ACC112 (cell line): ENCODE measurements around the gene CHSY1.

Experiments used
- H2AFZ ChIP-seq: fragments of 200-600 bp; sonication (generic); one replicate; pipeline ENCODE4 v1.6.0; 2017; ENCODE audit warnings: antibody characterized with exemption, low read length; ENCODE audit not compliant: unreplicated experiment
- H3K27ac ChIP-seq: fragments of 200-600 bp; sonication (generic); 2 replicates; pipeline ENCODE4 v1.5.1; 2014; ENCODE audit warnings: low read depth, mild to moderate bottlenecking, antibody characterized with exemption, low read length, moderate library complexity
- H3K27me3 ChIP-seq: fragments of 200-600 bp; sonication (generic); 2 replicates; pipeline ENCODE4 v1.6.1; 2014; ENCODE audit warnings: mild to moderate bottlenecking, antibody characterized with exemption, low read length, moderate library complexity, mixed read lengths; ENCODE audit not compliant: insufficient read depth
- H3K36me3 ChIP-seq: fragments of 200-600 bp; sonication (generic); 2 replicates; pipeline ENCODE4 v1.6.1; 2016; ENCODE audit warnings: mild to moderate bottlenecking, antibody characterized with exemption, low read length, moderate library complexity, mixed read lengths; ENCODE audit not compliant: insufficient read depth
- H3K4me1 ChIP-seq: fragments of 200-600 bp; sonication (generic); one replicate; pipeline ENCODE4 v1.6.1; 2016; ENCODE audit warnings: low read length, mixed read lengths; ENCODE audit not compliant: insufficient read depth, unreplicated experiment, control insufficient read depth
- H3K4me3 ChIP-seq: fragments of 200-600 bp; sonication (generic); 2 replicates; pipeline ENCODE4 v1.5.1; 2014; ENCODE audit warnings: mild to moderate bottlenecking, low read depth, low read length
- H3K79me2 ChIP-seq: fragments of 200-600 bp; sonication (generic); one replicate; pipeline ENCODE4 v1.6.0; 2016; ENCODE audit warnings: low read length; ENCODE audit not compliant: control insufficient read depth, unreplicated experiment, insufficient read depth

CHSY1 gene

GRCh38 chr15:101138913-101139880 is 112.7 kb downstream of the CHSY1 start:
- no peak overlapping the region for H3K4me3 ChIP-seq
- H3K27me3 ChIP-seq: no peaks in the 10 kb centered on the region
- no peaks in the 10 kb centered on the region for H3K36me3 ChIP-seq
- H2AFZ ChIP-seq: no peak overlapping the region
- H3K79me2 ChIP-seq: no peaks in the 10 kb centered on the region
- H3K4me1 ChIP-seq: peaks cover 2% of the 10 kb centered on the region
- no peak overlapping the region for H3K27ac ChIP-seq

- no peak overlapping the region for H3K4me3 ChIP-seq
- no peaks in the 10 kb centered on the region for H3K36me3 ChIP-seq
- H2AFZ ChIP-seq: no peak overlapping the region
- H3K27me3 ChIP-seq: no peaks in the 10 kb centered on the region
- no peaks in the 10 kb centered on the region for H3K79me2 ChIP-seq
- peaks cover 2% of the 10 kb centered on the region for H3K4me1 ChIP-seq
- no peak overlapping the region for H3K27ac ChIP-seq
Observed at GRCh38 chr15:101138086-101138660, 113.7 kb downstream of the CHSY1 start.

GRCh38 chr15:101137312-101137940 is 114.4 kb downstream of the CHSY1 start:
- H3K27me3 ChIP-seq: no peaks in the 10 kb centered on the region
- H3K27ac ChIP-seq: no peak overlapping the region
- no peak overlapping the region for H3K4me3 ChIP-seq
- no peaks in the 10 kb centered on the region for H3K36me3 ChIP-seq
- H2AFZ ChIP-seq: no peak overlapping the region
- H3K79me2 ChIP-seq: no peaks in the 10 kb centered on the region
- peaks cover 2% of the 10 kb centered on the region for H3K4me1 ChIP-seq

DNA sequence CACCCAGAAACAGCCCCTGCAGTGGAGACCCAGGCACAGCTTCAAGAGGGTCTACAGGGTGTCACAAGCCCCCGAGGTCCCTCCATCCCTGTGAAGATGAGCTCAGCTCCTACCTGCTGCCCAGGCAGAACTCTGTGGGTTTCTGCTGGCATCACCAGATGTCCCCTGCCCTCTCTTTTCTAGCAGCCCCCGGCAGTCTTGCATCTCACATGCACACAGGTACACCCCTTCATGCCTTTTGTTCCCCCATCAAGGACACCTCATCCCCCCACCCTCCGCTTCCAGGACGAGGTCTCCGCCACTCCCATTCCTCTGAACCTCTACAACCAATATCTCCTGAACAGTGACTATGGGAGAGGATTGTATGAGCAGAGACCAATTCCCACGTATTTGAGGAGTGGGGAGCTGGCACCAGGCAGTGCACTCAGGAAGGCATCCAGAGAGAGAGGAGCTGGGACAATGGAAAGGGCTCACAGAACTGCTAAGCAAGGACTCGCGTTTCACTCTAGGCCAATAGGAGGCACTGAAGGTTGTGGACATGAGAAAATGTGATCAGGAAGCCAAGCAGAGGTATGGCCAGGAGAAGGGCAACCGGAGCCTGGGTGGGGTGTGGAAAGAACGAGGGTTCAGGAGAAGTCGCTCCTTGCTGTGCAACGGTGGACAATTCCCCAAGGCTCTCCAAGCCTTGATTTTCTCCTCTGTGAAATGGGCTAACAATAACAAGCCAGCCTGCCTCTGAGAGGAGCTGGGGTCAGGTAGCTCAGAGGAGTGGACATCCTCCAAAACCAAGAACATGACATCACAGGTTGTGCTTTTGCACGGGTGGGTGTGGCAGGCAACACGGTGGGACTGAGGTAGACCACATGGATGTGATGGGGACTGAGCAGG is 115.2 kb downstream of the CHSY1 start:
- Histone ChIP-seq H3K27ac (no peak overlapping the region), H3K79me2 (no peaks in the 10 kb centered on the region), H3K4me1 (peaks cover 2% of the 10 kb centered on the region), H3K36me3 (no peaks in the 10 kb centered on the region), H3K4me3 (no peak overlapping the region), H3K27me3 (no peaks in the 10 kb centered on the region), H2AFZ (no peak overlapping the region)

- no peaks in the 10 kb centered on the region for H3K36me3 ChIP-seq
Observed at GRCh38 chr15:101135532-101136166, 116.2 kb downstream of the CHSY1 start.

DNA sequence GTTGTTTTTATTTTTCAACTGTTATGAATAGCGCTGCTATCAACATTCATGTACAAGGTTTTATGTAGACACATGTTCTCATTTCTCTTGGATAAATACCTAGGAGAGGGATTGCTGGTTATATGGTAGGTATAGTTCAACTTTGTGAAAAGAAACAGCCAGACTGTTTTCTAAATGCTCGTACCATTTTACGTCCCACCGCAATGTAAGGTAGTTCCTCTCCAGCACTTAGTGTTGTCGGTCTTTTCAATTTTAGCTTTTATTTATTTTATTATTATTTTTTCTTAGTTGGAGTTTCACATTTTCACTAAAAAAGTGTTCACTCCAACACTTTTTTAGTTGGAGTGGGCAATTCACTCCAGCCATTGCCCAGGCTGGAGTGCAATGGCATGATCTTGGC is 117.1 kb downstream of the CHSY1 start:
- H3K27ac ChIP-seq: no peak overlapping the region
- H3K79me2 ChIP-seq: no peaks in the 10 kb centered on the region
- no peaks in the 10 kb centered on the region for H3K36me3 ChIP-seq
- no peak overlapping the region for H2AFZ ChIP-seq
- no peaks in the 10 kb centered on the region for H3K27me3 ChIP-seq
- peaks cover 2% of the 10 kb centered on the region for H3K4me1 ChIP-seq
- no peak overlapping the region for H3K4me3 ChIP-seq

More at GRCh38 chr15:101135532-101136166, 116.2 kb downstream of the CHSY1 start:
- H3K4me1 ChIP-seq: peaks cover 2% of the 10 kb centered on the region
- H3K79me2 ChIP-seq: no peaks in the 10 kb centered on the region
- no peak overlapping the region for H2AFZ ChIP-seq
- H3K27ac ChIP-seq: no peak overlapping the region
- H3K27me3 ChIP-seq: no peaks in the 10 kb centered on the region
- no peak overlapping the region for H3K4me3 ChIP-seq

DNA sequence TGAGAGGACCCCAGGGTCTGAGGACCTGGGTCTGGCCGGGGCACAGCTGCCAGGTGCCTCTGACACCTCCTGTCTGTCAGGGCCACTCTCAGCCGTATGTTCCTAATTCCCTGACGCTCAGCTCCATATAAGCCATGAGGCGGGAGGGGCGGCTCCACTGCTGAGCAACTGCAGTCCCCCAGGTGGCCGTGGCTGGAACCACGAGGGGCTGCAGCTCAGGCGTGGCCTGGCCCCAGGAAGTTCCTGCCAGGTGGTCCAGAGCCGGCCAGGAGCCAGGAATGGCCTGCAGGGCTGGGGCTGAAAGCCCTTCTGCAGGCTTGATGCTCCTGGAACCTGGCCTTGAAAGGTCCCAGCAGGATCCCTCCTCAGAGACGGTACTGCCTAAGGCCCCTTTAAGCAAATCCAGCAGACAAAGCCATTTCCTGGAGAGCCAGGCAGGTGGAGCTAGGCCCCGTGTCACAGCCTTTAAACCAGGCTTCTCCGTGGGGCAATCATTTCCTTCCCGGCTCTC is 118.0 kb downstream of the CHSY1 start:
- H3K27ac ChIP-seq: no peak overlapping the region
- peaks cover 3% of the 10 kb centered on the region for H3K4me1 ChIP-seq
- H3K79me2 ChIP-seq: no peaks in the 10 kb centered on the region
- H3K36me3 ChIP-seq: no peaks in the 10 kb centered on the region
- no peak overlapping the region for H2AFZ ChIP-seq
- H3K4me3 ChIP-seq: no peak overlapping the region
- no peaks in the 10 kb centered on the region for H3K27me3 ChIP-seq

GRCh38 chr15:101133181-101133460 is 118.7 kb downstream of the CHSY1 start:
- peaks cover 9% of the 10 kb centered on the region for H3K4me1 ChIP-seq
- no peaks in the 10 kb centered on the region for H3K27me3 ChIP-seq
- H3K79me2 ChIP-seq: no peaks in the 10 kb centered on the region
- no peaks in the 10 kb centered on the region for H3K36me3 ChIP-seq
- no peak overlapping the region for H3K27ac ChIP-seq
- no peak overlapping the region for H3K4me3 ChIP-seq
- H2AFZ ChIP-seq: no peak overlapping the region

DNA sequence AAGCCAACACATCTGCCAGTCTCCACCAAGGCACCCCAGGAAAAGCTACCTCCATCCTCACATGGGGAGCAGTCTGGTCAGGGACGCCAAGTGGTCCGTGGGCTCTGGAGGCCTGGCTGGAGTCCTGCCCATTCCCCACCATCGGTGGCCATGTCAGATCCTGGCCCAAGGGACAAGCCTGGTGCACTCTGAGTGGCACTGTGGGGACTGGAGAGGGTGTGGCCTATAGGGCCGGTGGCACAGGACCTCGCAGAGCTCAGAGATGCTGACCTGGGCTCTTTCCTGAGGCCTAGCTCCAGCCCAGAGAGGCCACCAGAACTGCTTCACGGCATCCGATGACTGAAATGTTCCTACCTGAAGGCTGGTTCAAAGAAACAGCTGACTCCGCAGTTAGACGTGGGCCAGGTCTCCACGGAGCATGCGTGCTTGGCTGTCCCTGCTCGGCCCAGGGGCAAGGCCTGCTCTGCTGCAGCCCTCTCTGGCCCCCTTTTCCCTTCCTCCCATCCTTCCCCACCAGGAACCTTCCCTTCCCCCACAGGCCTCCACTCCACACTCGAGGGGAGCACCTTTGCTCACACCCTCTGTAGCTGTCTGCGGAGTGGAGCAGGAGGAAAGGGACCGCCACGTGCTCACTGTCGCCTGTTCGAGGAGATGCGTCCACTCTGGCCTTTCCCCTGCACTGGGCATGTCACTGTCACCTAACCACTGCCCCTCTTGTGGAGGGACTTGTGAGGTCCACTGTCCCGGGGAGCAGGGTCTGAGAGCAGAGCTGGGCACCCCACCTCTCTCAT is 119.3 kb downstream of the CHSY1 start:
- H3K4me3 ChIP-seq: no peak overlapping the region
- H3K36me3 ChIP-seq: no peaks in the 10 kb centered on the region
- no peaks in the 10 kb centered on the region for H3K27me3 ChIP-seq
- peaks cover 14% of the 10 kb centered on the region for H3K4me1 ChIP-seq
- no peak overlapping the region for H2AFZ ChIP-seq
- H3K79me2 ChIP-seq: no peaks in the 10 kb centered on the region
- no peak overlapping the region for H3K27ac ChIP-seq
